ENCODE results near the gene PAN2. TPM values are rescaled to one million over a fixed set of nuclear protein-coding genes. Genes with fewer than 3 reads are reported as not detected.

PAN2 gene
- total RNA-seq (2021; fragmentation: NEBNext Ultra II Directional; extraction: Animal tissue kit (Norgen Biotek cat#: 25700)), result 10 to 100 TPM in 5 of 6 experiments, 1 to 10 TPM in 1; 9.0 to 16.7 (median 14.6) TPM
- long read RNA-seq, full-length matches to known transcripts, result 1 of 3 reads
- long read RNA-seq, partial matches to known transcripts, result 1 of 3 reads
- long read RNA-seq, other reads (novel, unspliced or antisense), result 1 of 3 reads

- peaks cover 10% of the 10 kb centered on the region for H3K27me3 Mint-ChIP-seq (ENCODE audit: insufficient read depth)
- peaks cover 26% of the 10 kb centered on the region for H3K4me1 Mint-ChIP-seq (ENCODE audit: low read depth)
- DNase-seq, result peak; percentile 89
- H3K4me3 Mint-ChIP-seq, result peak within 1 kb of the TSS; percentile 96
- no peaks in the 10 kb centered on the region for H3K36me3 Mint-ChIP-seq (ENCODE audit: low read depth)
- H3K27ac Mint-ChIP-seq, result peak within 1 kb of the TSS; percentile 99
- no peaks in the 10 kb centered on the region for H3K9me3 Mint-ChIP-seq
- peak; percentile 78 for TF ChIP-seq CTCF (IDR thresholded peaks at IDR 0.05)
Measured at GRCh38 chr12:56333679-56334489, at the start of gene PAN2. PAN2 (minus strand) TSS chr12:56334000; CDS start chr12:56333094, 906 bp downstream.

- Mint-ChIP-seq H3K27me3 (ENCODE audit: insufficient read depth) (peaks cover 4% of the 10 kb centered on the region), H3K4me1 (ENCODE audit: low read depth) (peaks cover 16% of the 10 kb centered on the region), H3K4me3 (no peak overlapping the region), H3K9me3 (no peaks in the 10 kb centered on the region), H3K27ac (no peak overlapping the region), H3K36me3 (ENCODE audit: low read depth) (no peaks in the 10 kb centered on the region)
- no peak for TF ChIP-seq CTCF (IDR thresholded peaks at IDR 0.05)
- DNase-seq, result no peak
Measured at GRCh38 chr12:56382611-56383010, 48.8 kb upstream of the PAN2 start.

- Mint-ChIP-seq H3K27ac (no peak overlapping the region), H3K4me3 (no peak overlapping the region), H3K4me1 (ENCODE audit: low read depth) (peaks cover 10% of the 10 kb centered on the region), H3K27me3 (ENCODE audit: insufficient read depth) (peaks cover 13% of the 10 kb centered on the region), H3K36me3 (ENCODE audit: low read depth) (peaks cover 6% of the 10 kb centered on the region), H3K9me3 (peaks cover 8% of the 10 kb centered on the region)
- no peak for TF ChIP-seq CTCF (IDR thresholded peaks at IDR 0.05)
- DNase-seq, result no peak
Measured at GRCh38 chr12:56377989-56378316, 44.2 kb upstream of the PAN2 start.

DNA sequence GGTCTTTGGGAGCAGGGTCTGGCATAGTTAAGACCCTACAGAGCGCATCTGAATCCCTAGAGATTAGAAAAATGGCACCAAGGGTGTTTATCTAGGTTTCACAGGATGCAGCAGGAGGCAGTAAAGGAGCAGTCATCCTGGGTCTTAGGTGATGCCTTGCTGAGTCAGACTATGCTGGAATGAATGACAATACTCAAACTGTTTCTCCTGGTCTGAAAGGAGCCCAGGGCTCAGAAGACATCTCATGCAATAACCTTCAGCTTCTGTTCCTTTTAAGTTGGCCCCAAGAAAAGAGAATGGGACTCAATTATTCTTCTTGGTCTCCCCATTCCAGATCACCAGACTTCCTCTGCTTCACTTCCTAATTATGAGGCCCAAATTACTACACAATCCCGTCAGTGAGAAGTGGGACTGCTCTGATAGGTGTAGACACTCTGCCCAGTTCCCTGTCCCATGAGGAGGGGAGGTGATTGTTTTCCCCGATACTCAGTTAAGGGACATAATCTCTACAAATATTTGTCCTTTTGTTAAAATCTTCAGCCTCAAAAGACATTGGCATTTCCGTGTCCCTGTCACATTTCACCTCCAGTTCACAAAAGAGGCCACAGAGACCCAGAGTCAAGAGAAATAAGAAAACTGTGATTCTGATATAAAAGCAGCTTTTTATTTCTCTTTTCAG, 43.6 kb upstream of the PAN2 start:
- H3K36me3 Mint-ChIP-seq (ENCODE audit: low read depth), result peaks cover 6% of the 10 kb centered on the region
- DNase-seq, result peak; percentile 30
- H3K9me3 Mint-ChIP-seq, result peaks cover 9% of the 10 kb centered on the region
- no peak overlapping the region for H3K4me3 Mint-ChIP-seq
- no peak overlapping the region for H3K27ac Mint-ChIP-seq
- peaks cover 10% of the 10 kb centered on the region for H3K4me1 Mint-ChIP-seq (ENCODE audit: low read depth)
- H3K27me3 Mint-ChIP-seq (ENCODE audit: insufficient read depth), result peaks cover 13% of the 10 kb centered on the region
- peak; percentile 45; the same call in 1 of the 2 replicates for TF ChIP-seq CTCF (IDR thresholded peaks at IDR 0.05)

DNA sequence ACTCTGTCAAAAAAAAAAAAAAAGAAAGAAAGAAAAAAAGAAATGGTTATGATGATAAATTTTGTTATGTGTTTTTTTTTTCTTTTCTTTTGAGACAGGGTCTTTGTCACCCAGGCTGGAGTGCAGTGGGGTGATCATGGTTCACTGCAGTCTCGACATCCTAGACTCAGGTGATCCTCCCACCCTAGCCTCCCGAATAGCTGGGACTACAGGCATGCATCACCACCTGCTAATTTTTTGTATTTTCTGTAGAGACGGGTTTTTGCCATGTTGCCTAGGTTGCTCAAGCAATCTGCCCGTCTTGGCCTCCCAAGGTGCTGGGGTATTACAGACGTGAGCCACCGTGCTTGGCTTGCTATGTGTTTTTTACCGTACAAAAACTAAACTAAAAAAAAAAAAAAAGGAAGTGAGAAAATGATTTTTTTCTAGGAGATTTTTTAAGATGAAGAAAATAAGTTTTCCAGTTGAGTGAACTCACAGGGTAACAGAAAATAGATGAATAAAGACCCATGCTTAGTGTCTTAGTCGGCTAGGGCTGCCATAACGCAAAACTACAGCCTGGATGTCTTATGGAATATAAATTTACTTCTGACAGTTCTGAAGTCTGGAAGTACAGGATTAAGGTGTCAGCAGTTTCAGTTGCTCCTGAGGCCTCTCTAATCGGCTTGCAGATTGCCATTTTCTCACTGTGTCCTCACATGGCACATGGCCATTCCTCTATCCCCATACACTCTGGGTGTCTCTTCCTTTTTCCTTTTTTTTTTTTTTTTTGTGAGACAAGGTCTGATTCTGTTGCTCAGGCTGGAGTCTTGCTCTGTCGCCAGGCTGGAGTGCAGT, 42.0 kb upstream of the PAN2 start:
- H3K4me1 Mint-ChIP-seq (ENCODE audit: low read depth), result peaks cover 10% of the 10 kb centered on the region
- TF ChIP-seq CTCF (IDR thresholded peaks at IDR 0.05), result no peak

More for the DNA sequence above, 42.0 kb upstream of the PAN2 start:
- H3K4me3 Mint-ChIP-seq, result no peak overlapping the region
- H3K27me3 Mint-ChIP-seq (ENCODE audit: insufficient read depth), result peaks cover 13% of the 10 kb centered on the region
- H3K9me3 Mint-ChIP-seq, result peaks cover 9% of the 10 kb centered on the region
- peaks cover 6% of the 10 kb centered on the region for H3K36me3 Mint-ChIP-seq (ENCODE audit: low read depth)
- no peak overlapping the region for H3K27ac Mint-ChIP-seq
- DNase-seq, result no peak

All from HFFc6 (cell line).